NCI-H1930 (cell line): Measurements from ENCODE around the gene TTC12.

Source experiments
- DNase-seq, 2 experiments: peaks; one replicate each; lab custom pipeline; 2025; lab: John Stamatoyannopoulos, UW

Gene TTC12

GRCh38 chr11:113404859-113405430, 90.6 kb downstream of the TTC12 start:
- no peak for DNase-seq

- no peak for DNase-seq
Observed at GRCh38 chr11:113405724-113406478, 91.5 kb downstream of the TTC12 start.

- no peak for DNase-seq
Observed at GRCh38 chr11:113407163-113407562, 92.8 kb downstream of the TTC12 start.

GRCh38 chr11:113408206-113408605, 93.8 kb downstream of the TTC12 start:
- no peak for DNase-seq

- no peak for DNase-seq
Observed at GRCh38 chr11:113408887-113409286, 94.5 kb downstream of the TTC12 start.

- no peak for DNase-seq
Observed at GRCh38 chr11:113409526-113409925, 95.1 kb downstream of the TTC12 start.

- DNase-seq, result no peak
Observed at GRCh38 chr11:113410414-113411135, 96.2 kb downstream of the TTC12 start.

GRCh38 chr11:113411536-113411935, 97.2 kb downstream of the TTC12 start:
- no peak for DNase-seq

GRCh38 chr11:113412675-113413074, 98.3 kb downstream of the TTC12 start:
- DNase-seq, result no peak

GRCh38 chr11:113415343-113415742, 101.0 kb downstream of the TTC12 start:
- no peak for DNase-seq
